MV-4-11 (cell line): ENCODE data around the gene MOCS3.
"Not testable (repeated sequence)": the region's sequence is repeated elsewhere in the genome, so short reads cannot be mapped to it uniquely, and the experiment has no call there.

Source experiments
- DNase-seq: peaks from one replicate; lab custom pipeline; 2025; lab: John Stamatoyannopoulos, UW

MOCS3 gene

GRCh38 chr20:50932016-50932485 is 26.6 kb upstream of the MOCS3 start:
- DNase-seq: no peak

- no peak for DNase-seq
These were observed 25.8 kb upstream of the MOCS3 start for GRCh38 chr20:50932691-50933280.

GRCh38 chr20:50933589-50933988 is 25.0 kb upstream of the MOCS3 start:
- DNase-seq: no peak

- DNase-seq: no peak
These were observed 15.5 kb upstream of the MOCS3 start for GRCh38 chr20:50943069-50943468.

- DNase-seq: no peak
These were observed 10.4 kb upstream of the MOCS3 start for GRCh38 chr20:50948132-50948785.

GRCh38 chr20:50953196-50953595 is 5.4 kb upstream of the MOCS3 start:
- no peak for DNase-seq

GRCh38 chr20:50953821-50954220 is 4.8 kb upstream of the MOCS3 start:
- DNase-seq: no peak

GRCh38 chr20:50957276-50957675 is 1.3 kb upstream of the MOCS3 start:
- peak; percentile 19 for DNase-seq

- peak; percentile 94 for DNase-seq
These were observed 612 bp upstream of the MOCS3 start, which contains the start of gene DPM1 for GRCh38 chr20:50957798-50958614. Gene DPM1, minus strand, starts transcription at chr20:50958532. Its CDS starts 9 bp downstream, at chr20:50958523.

- no peak for DNase-seq
These were observed 1.0 kb downstream of the MOCS3 start for GRCh38 chr20:50959543-50960126.

- DNase-seq: no peak
These were observed 9.0 kb downstream of the MOCS3 start for GRCh38 chr20:50967586-50967985.

- DNase-seq: no peak
These were observed 9.7 kb downstream of the MOCS3 start for GRCh38 chr20:50968289-50968688.

GRCh38 chr20:50969435-50969834 is 10.8 kb downstream of the MOCS3 start:
- DNase-seq: no peak

GRCh38 chr20:50969912-50970311 is 11.3 kb downstream of the MOCS3 start:
- DNase-seq: no peak

GRCh38 chr20:50975701-50976330 is 17.2 kb downstream of the MOCS3 start:
- no peak for DNase-seq

GRCh38 chr20:50977066-50978021 is 18.7 kb downstream of the MOCS3 start:
- no peak for DNase-seq

GRCh38 chr20:50978533-50978932 is 19.9 kb downstream of the MOCS3 start:
- not testable (repeated sequence) for DNase-seq

GRCh38 chr20:50980071-50980681 is 21.6 kb downstream of the MOCS3 start:
- peak; percentile 96 for DNase-seq

- DNase-seq: peak; percentile 58
These were observed 22.5 kb downstream of the MOCS3 start for GRCh38 chr20:50980851-50981713.

GRCh38 chr20:50981714-50982048 is 23.1 kb downstream of the MOCS3 start:
- no peak for DNase-seq
